ENCODE data around the gene HIVEP2.

Gene HIVEP2

DNA sequence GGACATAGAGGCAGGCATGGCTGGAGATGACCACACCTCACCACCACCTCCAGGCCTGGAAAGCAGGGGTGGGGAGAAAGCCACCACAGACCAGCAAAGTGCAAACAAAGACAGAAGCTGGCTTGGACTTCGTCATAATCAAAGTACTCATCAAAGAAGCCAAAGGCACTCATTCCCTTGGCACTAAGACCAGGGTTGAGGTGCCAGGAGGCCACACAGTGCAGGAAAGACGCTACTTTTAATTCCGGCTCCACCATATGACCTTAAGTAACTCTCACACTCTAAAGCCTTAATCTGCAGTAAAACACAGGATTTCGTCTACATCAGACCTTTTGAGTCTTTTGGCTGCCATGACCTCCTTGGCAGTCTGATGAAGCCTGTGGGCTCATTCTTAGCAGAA, 123.1 kb downstream of the HIVEP2 start:
- DNase-seq (ENCODE audit: low read depth, low spot score): no peak

DNA sequence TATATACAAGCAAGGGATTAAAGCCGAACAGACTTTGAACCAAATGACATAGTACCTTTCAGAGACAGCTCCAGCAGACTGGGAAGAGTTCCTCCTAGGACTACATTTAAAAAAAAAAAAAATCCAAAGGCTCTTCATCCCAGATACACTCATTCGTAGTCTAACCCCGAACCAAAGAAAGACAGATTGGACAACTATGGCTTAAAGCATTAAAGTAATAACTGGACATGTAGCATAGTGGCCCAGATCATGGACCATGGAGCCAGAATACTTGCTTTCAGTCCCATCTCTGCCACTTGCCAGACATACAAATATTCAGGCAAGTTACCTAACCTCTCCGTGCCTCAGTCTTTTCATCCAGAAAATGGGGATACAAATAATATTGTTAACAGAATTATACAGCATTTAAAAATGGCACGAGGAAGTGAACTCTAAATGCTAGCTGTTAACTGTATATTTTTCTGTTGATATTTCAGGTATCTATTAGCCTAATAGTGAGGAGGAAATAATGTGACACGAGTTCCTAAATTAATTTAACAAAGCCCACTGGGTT, 123.7 kb downstream of the HIVEP2 start:
- no peak for DNase-seq (ENCODE audit: low read depth, low spot score)

DNA sequence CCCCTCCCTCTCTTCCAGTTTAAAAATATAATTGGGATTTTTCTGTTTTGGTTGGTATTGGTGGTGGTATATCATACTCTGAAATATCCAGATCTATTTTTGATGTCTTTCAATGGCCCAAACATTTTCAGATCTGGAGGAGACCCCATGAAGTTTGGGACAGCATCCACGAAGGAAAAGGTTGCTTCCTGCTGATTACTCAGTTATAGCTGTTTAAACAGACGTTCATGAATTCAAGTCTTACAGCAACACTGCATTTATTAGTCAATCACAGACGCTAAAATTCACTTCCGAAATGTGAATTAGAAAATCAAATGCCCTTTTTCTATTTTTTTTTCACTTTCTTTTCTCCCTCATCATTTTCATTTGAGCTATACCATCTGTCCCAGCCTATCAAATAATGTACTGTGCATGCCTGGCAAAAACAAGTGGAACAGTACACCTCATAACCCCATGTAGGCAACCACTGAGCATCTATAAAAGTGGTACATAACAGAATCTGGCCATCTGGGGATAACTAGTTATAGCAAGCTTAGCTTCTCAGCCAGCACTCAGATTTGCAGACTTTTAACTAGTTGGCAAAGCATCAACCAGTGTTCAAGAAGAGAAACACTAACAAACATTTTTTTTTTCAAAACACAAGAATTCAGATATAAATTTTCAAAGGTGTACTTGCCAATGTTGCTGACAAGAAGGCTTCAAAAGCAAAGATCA, 124.5 kb downstream of the HIVEP2 start:
- no peak for DNase-seq (ENCODE audit: low read depth, low spot score)

DNA sequence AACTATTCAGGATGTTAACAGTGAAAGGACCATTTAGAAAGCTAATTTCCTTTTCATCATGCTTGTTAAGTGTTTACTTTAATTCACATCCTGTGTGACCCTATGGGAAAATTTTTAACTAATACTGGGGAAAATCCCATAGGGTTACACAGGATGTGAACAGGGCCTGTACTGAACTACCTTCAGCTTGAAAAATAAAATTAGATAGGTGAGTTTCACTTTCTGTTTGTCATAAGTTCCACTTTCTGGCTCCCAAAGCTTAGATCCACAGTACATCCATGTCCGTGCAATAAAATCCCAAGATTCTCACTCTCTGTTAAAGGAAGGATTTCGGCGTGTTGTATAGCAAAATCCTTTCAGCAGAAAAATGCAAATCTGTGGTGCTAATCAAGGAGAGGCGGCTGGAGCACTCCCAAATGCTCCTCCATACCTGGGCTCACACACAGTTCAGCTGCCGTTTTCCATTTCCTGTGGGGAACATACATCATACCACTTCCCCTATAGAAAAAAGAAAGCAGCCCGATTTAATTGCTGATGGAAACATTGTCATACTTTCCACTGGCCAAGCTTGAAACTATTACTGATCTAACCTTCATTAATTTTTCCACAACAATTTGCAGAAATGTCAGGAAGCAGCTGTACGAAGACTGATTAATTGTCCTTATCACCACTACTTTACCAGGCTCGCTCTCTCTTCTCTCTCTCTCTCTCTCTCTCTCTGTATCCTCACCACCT, 125.2 kb downstream of the HIVEP2 start:
- DNase-seq (ENCODE audit: low read depth, low spot score): no peak

DNA sequence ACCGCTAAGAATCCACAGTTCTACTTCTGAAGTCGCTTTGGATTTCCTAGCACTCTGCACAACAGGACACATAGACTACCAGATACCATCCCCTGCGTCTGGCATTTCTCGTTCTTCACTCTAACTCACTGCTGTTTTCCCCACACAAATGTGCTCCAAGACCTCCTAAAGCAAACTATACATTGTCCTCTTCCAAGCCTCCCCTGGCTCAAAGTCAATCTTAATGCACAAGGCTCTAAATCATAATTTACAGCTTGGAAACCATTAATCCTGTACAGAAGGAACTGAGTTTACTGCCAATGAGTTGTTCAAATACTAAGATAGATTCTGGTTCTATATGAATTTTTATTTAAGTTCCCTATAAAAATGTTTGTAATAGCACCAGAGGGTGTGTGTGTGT, 128.5 kb downstream of the HIVEP2 start:
- no peak for DNase-seq (ENCODE audit: low read depth, low spot score)

DNA sequence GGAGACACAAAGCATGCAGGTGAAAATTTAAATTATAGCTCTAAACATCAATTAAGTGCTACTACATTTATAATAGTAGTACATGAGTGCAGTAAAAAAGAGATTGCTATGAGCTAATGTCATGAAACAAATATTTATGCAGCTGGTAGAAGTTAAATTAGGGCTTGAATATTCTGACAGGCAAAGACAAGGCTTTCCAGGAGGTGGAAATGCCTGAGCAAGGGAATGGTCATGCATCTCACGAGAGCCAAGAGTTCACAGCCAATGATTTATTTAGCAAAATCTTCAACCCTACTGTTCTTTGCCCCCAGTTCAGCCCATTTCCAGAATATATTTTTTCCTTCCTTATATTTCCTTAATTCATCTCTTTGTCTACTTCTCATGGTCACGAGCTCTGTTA, 128.9 kb downstream of the HIVEP2 start:
- DNase-seq (ENCODE audit: low read depth, low spot score): no peak

DNA sequence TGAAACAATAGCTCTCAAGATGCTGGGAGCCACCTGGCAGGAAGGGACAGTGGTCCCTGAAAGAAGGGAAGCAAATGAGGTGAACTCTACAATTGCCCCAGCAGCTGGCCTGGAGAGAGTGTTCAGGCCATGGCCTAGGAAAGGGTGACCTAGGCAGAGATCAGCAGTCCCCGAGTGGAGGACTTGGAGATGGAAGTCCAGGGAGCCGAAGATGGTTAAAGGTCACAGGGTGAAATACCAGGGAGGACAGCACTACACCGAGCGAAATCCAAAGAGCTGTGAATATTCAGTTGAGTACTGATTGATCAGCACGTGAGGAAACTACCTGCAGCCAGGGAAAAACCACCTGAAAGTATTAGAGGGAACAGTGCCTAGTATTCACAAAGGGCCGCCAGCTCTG, 133.1 kb downstream of the HIVEP2 start:
- DNase-seq (ENCODE audit: low read depth, low spot score): no peak

DNA sequence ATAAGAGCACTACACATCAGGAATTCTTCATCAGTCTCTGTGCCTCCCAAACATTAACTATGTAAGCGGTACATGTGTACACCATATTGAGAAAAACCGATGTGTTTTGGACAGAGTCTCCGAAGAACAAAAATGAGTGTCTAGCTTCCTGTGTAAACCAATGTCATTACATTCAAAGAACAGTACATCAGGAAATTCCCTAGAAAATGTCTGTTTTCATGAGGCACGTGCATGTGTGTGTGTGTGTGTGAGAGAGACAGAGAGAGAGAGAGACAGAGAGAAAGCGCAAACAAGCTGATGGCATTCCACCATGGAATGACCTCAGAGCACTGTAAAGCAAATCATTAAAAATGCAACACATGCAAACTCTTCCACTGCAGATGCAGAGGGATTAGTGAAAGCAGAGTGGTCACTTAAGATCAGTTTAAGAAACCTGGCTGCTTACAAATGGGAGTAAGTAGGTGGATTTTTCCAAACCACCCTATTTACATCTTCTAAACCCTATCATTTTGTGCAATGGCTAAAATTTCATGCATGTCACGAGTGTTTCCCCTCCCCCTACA, 133.9 kb downstream of the HIVEP2 start:
- no peak for DNase-seq (ENCODE audit: low read depth, low spot score)

DNA sequence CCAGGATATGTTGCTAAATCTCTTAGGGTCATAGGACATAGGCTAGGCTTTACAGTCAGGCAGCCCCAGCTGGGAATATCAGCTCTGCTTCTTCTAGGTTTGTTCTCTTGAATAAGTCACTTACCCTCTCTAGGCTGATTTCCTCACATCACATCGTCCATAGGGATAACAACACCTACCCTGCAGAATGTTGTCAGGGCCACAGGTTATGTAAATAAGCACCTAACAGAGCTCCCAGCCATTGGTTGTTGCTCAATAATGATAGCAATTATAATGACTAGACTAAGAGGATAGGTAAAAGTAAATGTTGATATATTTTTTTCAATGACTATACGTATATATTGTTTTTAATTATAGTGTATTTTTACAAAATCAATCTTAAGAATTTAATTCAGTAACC, 135.0 kb downstream of the HIVEP2 start:
- no peak for DNase-seq (ENCODE audit: low read depth, low spot score)

DNA sequence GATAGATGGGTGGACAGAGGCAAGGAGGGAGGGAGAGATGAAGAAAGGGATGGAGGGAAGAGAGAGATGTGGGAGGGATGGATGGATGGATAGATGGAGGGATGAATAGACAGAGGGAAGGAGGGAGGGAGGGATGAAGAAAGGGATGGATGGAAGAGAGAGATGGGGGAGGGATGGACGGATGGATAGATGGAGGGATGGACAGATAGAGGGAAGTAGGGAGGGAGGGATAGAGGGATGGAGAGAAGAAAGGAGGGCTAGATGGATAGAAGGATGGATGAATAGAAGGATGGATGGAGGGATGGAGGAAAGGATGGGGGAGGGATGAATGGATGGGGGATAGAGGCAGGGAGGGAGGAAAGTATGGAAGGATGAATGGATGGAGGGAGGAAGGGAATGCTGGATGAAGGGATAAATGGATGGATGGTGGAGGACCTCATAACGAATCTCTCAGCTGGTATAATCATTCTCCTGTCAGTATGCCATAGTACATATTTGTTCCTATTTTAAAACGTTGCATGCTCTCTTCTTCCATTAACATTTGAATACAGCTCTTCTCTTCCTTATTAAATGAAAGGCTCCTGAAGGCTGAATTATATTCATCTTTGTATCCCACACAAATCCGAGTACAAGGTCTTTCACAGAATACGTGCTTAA, 136.4 kb downstream of the HIVEP2 start:
- no peak for DNase-seq (ENCODE audit: low read depth, low spot score)

DNA sequence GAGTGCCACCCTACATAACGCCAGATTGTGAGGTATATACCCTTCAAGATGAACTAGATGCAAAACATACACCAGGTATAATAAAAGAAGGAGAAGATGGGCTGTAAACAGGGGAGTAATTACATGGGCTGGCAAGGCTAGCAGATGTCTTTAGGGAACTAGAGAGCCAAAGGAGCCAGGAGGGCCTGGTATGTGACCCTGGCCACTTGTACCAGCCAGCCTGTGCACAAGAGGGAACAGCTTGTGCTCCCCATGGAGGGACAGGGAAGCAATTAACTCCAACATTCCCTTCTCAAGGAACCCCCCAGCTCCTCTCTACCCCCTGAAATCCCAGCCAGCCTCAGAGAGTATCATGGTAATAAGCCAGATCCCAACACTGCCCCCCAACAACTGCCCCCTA, 139.9 kb downstream of the HIVEP2 start:
- no peak for DNase-seq (ENCODE audit: low read depth, low spot score)

DNA sequence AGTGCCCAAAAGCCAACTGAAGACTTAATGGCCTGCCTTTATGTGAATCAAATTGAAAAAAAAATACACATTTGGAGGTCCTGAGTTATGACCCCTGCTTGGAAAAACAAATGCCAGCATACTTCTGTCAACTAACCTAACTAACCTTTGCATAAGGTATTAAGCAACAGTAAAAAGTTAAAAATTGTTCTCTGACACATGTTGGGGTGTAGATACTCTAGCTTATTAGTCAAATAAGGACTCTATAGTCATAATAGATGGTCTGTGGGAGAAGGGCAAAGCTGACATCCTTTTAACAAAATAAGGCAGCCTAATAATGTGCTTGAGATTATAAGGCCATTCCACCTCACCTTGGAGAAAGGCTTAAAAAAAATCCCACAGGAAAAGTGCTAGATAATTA, 140.5 kb downstream of the HIVEP2 start:
- DNase-seq (ENCODE audit: low read depth, low spot score): no peak

DNA sequence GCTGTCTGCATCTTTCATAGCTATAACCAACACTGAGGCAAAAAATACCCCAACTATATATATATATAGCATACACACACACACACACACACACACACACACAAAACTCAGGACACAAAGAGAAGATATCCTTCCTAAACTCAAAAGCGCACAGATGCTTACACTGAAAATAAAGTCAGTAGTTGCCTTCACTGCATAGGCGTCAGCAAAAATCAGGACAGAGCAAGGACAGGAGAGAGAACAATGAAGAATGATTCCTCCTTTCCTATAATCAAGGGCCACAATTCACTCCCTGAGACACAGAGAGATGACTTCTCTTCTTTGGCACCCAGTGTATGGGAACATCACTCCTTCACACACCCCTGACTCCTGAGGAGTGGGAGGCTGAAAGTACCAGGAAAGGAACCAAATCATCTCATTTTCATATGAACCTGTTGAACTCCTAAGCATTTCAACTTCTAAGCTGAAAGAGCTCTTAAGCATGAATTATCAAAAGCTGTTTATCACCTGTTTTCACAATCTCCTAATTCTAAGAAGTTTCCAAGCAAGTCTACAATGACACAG, 141.4 kb downstream of the HIVEP2 start:
- DNase-seq (ENCODE audit: low read depth, low spot score): no peak

DNA sequence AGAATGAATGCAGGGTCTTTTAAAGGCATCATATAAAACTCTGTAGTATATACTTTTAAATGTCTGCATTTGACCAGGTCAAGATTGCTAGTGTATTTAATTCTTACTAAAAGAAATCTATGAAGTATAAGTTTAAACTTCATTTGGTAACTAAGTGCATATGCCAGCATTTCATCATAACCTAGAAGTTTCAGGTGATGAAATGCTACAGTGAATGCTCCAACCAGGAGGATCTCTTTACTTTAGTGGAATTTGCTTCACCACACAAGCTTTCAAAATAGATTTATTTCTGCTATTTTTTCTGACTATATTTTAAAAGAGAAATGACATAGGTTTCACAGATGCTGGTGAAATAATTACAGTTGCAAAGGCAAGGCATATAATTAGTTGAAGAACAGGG, 141.9 kb downstream of the HIVEP2 start:
- DNase-seq (ENCODE audit: low read depth, low spot score): no peak

DNA sequence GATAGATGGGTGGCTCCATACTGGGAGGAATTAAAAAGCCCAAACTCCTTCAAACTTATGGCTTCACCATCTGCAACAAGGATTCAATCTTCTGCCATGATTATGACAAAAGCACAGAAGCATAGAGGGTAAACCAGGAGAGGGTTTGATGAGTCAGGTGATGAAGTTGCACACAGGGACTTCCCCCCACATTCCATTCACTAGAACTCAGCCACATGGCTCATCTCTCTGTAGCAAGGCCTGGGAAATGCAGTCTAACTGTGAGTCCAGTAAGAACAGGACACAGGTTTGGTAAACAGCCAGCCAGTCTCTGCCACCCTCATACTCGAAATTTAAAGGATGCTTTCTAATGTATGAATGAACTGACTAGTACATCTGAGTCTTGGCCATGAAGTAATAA, 142.9 kb downstream of the HIVEP2 start:
- DNase-seq (ENCODE audit: low read depth, low spot score): no peak

DNA sequence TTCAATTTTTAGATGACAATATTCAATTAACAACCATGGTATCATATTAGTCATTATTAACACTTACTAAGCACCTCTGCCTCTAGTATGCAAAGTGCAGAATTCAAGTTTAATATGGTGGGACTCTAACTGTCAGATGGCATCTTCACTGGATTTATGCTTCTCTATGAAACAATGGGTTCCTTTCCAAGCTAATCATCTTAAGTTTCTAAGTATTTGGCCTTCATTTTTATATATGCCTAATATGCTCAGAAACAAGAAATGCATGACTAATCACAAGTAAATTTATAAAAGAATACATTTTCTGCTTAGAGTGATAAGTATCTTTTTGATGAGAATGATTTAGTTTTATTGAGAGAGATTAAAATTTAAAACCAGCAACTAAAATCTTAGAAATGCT, 144.7 kb downstream of the HIVEP2 start:
- no peak for DNase-seq (ENCODE audit: low read depth, low spot score)

DNA sequence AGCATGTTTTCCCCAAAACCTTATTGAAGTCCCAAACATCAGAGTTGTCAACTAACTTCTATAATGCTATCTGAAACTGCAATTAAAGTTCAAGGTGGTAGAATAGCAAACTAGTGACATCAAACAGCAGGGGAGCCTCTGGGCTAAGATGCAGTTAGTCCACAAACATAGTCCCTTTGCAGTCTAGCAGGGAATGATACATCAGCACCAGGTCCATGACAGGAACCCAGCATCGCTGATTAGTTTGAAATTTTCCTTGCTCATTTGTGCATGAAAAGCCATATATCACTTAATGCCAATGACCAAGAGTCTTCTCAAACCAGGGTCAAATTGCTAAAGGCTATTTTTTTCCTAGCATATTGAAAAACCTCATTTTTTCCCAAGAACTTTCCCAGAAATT, 145.3 kb downstream of the HIVEP2 start:
- DNase-seq (ENCODE audit: low read depth, low spot score): no peak

DNA sequence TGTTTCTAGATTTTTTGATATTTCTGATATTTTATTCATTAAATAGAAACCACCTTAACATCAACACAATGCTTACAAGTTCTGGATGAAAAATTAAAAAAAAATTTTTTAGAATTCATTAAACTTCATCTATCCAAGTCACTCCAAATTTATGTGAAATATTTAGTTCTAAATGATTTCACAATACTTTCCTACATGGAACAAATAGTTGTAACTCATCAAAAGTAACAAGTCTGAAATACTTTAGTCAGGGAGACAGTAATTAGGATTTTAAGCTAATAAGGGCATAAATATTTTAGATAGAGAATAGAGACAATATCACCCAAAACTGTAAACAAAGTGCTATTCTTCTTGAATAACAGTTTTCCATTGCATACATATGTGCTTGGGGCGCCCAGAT, 147.8 kb downstream of the HIVEP2 start:
- DNase-seq (ENCODE audit: low read depth, low spot score): no peak

DNA sequence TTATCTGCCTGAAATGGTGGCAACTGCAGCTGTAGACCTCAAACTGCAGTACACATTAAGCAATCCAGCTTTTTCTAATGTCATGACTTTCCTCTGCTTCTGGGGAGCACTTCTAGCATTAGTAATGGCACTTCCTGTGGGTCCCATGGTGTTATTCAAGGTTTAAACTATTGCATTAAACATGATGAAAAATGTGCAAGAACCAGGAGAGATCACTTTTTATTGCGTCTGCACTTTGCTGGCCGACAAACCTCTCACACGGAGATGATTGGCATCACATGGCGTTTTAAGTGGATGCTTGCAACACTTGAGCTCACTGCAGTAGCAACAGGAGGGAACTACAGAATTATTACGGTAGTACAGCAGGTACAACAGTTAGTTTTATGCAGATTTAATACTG, 148.4 kb downstream of the HIVEP2 start:
- no peak for DNase-seq (ENCODE audit: low read depth, low spot score)

DNA sequence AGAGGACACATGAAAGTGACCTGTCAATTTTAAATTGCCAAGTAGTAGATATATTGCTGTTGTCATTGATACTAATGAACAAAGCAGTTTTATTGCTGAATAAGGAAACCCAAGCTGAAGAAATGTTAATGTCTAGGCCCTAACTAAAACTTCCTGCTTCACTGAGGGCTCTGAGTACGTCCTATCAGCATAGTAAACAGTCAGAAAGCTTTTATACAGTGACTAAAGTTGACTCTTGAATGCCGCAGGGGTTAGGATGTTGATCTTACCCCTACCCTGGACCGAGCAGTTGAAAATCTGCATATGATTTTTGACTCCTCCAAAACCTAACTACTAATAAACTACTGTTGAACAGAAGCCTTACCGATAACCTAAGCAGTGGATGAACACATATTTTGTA, 149.0 kb downstream of the HIVEP2 start:
- no peak for DNase-seq (ENCODE audit: low read depth, low spot score)

DNA sequence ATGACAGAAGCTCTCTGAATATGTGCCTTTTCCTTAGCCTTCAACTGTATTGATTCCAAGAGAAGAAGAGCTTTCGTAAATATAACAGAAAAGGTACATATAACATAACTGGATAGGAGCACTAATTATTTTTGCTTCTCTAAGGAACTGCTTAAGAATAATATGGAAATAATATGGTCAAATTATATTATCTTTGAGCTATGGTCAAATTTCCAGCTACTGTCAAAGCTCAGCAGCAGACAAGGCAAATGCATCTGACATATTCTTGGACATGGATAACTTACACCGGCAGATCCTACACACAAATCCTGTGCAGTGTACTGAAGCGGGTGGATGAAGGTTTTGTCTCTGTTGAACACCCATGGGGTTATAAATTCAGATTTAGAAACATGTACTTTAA, 150.6 kb downstream of the HIVEP2 start:
- no peak for DNase-seq (ENCODE audit: low read depth, low spot score)

DNA sequence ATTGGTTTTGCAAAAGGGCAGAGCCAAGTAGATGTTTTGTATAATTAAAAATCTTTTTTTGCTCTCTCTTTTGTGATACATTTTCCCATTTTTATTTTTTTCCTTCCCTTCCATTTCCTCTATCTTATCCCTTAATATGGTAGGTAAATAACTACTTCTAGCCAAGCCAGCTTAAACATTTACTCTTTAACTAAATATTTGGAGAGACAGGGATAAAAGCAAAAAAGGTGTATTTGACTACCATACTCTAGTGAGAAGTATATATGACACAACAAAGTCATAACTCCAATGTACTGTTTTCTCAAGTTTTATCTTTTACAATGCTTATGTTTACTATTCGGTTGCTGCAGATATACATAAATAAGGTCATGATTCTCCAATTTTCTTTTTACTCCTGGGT, 154.7 kb downstream of the HIVEP2 start:
- DNase-seq (ENCODE audit: low read depth, low spot score): no peak
